Erythroblast (primary cell): ENCODE results near the gene WDFY4.

ENCODE experiments used
- GATA1 ChIP-seq: IDR thresholded peaks from 2 replicates; pipeline ENCODE4 v1.6.1; 2011; ENCODE audit warnings: low read depth, mild to moderate bottlenecking, control low read depth, low read length, moderate library complexity
- POLR2A ChIP-seq: IDR thresholded peaks from 2 replicates; pipeline ENCODE4 v1.6.1; 2011; ENCODE audit warnings: mild to moderate bottlenecking, low read length

DNA sequence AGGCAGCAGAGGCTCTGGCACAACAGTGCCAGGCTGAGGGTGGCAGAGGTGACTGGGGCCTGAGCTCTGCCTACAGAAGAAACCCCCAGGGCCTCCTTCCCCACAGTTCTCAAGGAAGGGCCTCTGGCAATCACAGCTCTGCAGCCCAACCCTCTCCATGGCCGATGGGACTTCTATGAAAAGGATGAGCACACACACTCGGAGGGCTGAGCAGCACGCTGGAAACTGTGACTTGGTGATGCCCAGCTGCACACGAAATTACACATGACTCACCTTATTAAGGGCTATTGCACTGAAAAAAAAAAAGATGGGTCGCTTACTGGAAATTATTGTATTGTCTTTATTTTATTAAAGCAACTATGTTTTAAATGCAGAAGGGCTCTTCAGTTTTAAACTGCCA, 297.9 kb downstream of the WDFY4 start:
- TF ChIP-seq POLR2A = no peak
- no peak for TF ChIP-seq GATA1
